Hematopoietic multipotent progenitor cell treated with erythropoietin and hydrocortisone succinate and interleukin-3 and kit ligand, for 15 days (in vitro differentiated cells): Measurements from ENCODE around the gene COX7A2.

Experiments
- DNase-seq: peaks from one replicate; pipeline ENCODE4 v3.0.0-alpha.2; 2015; ENCODE audit warnings: low spot score

Gene COX7A2

DNA sequence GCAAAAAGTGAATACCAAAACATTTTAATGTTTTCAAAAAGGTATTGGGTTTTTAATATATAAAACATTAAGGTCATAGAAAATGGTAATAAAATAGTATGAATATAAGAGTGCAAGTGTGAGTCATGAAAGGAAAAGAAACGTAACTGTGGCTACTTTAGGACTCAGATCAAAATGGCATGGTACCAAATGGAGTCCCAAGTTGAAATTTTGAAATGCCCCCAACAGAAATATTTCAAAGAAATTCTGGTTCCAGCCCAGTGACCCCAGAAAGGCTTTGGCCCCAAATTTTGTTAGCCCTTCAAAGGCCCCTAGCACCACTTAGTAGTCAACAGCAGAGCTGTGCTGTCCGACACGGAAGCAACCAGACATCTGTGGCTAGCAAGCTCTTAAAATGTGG is 43.7 kb downstream of the COX7A2 start:
- DNase-seq, result no peak

DNA sequence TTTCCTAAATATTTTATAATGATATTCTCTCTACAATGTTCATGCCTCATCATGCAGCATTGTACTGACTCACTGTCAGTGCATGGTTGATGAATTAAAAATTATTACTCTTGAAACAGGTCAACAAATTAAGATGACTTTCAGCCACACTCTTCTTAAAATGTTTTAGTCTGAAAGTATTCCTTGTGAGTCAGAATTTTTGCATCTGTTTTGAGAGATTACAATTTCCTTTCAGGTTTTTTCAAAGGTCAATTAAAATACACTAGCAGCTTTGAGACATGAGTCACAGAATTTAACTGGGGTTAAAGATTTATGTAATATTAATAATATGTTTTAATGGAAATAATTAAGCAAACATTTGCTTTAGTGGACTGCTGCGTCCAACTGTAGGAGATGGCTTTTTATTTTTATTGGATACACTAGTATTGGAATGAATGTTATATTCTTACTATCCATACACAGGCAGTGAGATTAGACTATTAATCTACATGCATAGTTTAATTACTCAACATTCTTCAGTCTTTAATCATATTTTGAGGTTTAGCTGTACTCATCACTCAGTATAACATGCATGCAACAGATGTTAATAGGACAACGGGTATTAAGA is 47.4 kb downstream of the COX7A2 start:
- DNase-seq, result no peak

DNA sequence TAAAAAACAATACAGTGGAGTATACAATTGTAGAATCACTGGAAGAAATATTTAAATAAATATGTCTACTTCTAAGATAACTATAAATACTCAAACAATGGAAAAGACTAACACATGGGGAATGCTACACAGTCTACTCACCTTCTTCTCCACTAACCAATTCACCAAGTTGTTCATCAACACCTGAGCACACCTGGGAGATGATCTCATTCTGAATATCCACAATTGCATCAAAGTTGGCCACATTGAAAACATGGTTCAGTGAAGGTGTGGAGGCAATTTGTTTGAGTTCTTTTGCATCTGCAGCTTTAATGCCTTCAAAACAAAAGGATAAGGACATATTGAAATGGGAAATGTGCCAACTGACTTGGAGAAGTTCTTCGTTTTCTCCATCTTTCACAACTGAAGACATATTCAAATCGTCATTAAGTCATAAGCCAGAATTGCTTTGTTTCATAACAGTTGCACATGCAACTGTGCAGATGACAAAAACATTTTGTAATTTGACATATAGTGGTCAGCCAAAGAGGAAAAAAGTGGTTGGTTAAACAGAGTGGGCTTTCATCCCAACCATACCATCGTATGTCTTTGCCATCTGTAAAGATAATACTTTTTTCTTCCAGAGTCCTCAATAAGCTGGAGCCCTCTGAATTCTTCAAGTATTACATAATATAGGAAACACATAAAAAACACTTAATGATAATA is 55.2 kb downstream of the COX7A2 start:
- no peak for DNase-seq
